HEK293 (cell line): ENCODE measurements around the gene RBBP8NL.

Source experiments
- CTCF ChIA-PET: fragments of 350-600 bp; formaldehyde crosslinking; extraction: SDS; loops from one replicate; lab custom pipeline; 2021; ENCODE audit warnings: antibody characterized with exemption; lab: Yijun Ruan, JAX
- POLR2A ChIA-PET: fragments of 300-600 bp; formaldehyde crosslinking; extraction: SDS; loops from one replicate; lab custom pipeline; 2020; ENCODE audit warnings: antibody characterized with exemption, inconsistent platforms; lab: Yijun Ruan, JAX
- H3K27ac ChIP-seq: fragments of 200-500 bp; sonication (Bioruptor generic); 2 replicates; pipeline ENCODE4 v1.5.1; 2014; ENCODE audit warnings: low read depth, low read length, control low read depth, inconsistent platforms; ENCODE audit errors: extremely low read depth
- H3K36me3 ChIP-seq, 2 experiments: fragments of 200-500 bp in 1 of 2; sonication (Bioruptor generic) in 1 of 2; 1 replicate in 1 of 2; 2 replicates in 1 of 2; pipeline ENCODE4 v1.5.1; 2014 to 2017; ENCODE audit warnings: inconsistent platforms in 2 of 2, low read length in 2 of 2; ENCODE audit not compliant: control insufficient read depth in 2 of 2, insufficient read depth in 1 of 2
- H3K4me1 ChIP-seq: fragments of 200-500 bp; sonication (Bioruptor generic); 2 replicates; pipeline ENCODE4 v1.5.1; 2014; ENCODE audit warnings: mild to moderate bottlenecking, low read length, inconsistent platforms; ENCODE audit not compliant: control insufficient read depth, insufficient read depth
- H3K4me3 ChIP-seq: 2 replicates; pipeline ENCODE4 v1.5.1; 2011; ENCODE audit warnings: low read depth, mild to moderate bottlenecking, control low read depth, low read length, moderate library complexity
- H3K9me3 ChIP-seq: fragments of 200-500 bp; sonication (Bioruptor generic); 2 replicates; pipeline ENCODE4 v1.5.1; 2014; ENCODE audit warnings: low read depth, low read length, inconsistent platforms; ENCODE audit not compliant: control insufficient read depth, insufficient read depth
- GLIS1 ChIP-seq: fragments of 450-650 bp; formaldehyde crosslinking; IDR thresholded peaks from 2 replicates; pipeline ENCODE4 v1.5.1; 2016; ENCODE audit warnings: missing biosample characterization, missing genetic modification characterization
- IKZF3 ChIP-seq: fragments of 450-650 bp; IDR thresholded peaks from 2 replicates; pipeline ENCODE4 v1.5.0; 2018; ENCODE audit warnings: missing biosample characterization, mild to moderate bottlenecking, missing genetic modification characterization, moderate library complexity
- KLF1 ChIP-seq: fragments of 450-650 bp; formaldehyde crosslinking; IDR thresholded peaks from 2 replicates; pipeline ENCODE4 v1.5.1; 2016; ENCODE audit warnings: missing biosample characterization, missing genetic modification characterization
- KLF17 ChIP-seq: fragments of 450-650 bp; formaldehyde crosslinking; IDR thresholded peaks from 2 replicates; pipeline ENCODE4 v1.5.1; 2016; ENCODE audit warnings: missing biosample characterization, missing genetic modification characterization
- KLF9 ChIP-seq: fragments of 450-650 bp; formaldehyde crosslinking; IDR thresholded peaks from 2 replicates; pipeline ENCODE4 v1.5.1; 2016; ENCODE audit warnings: missing biosample characterization, missing genetic modification characterization, low read depth
- MZF1 ChIP-seq: fragments of 450-650 bp; formaldehyde crosslinking; IDR thresholded peaks from 2 replicates; pipeline ENCODE4 v1.5.1; 2017; ENCODE audit warnings: missing biosample characterization, missing genetic modification characterization, borderline replicate concordance
- OSR2 ChIP-seq: fragments of 450-650 bp; formaldehyde crosslinking; IDR thresholded peaks from 2 replicates; pipeline ENCODE4 v1.5.1; 2016; ENCODE audit warnings: missing biosample characterization, missing genetic modification characterization
- PRDM1 ChIP-seq: fragments of 450-650 bp; formaldehyde crosslinking; IDR thresholded peaks from 2 replicates; pipeline ENCODE4; 2016; ENCODE audit warnings: missing biosample characterization, missing genetic modification characterization
- PRDM10 ChIP-seq: fragments of 450-650 bp; formaldehyde crosslinking; IDR thresholded peaks from 2 replicates; pipeline ENCODE4 v1.5.1; 2016; ENCODE audit warnings: missing biosample characterization, missing genetic modification characterization
- PRDM4 ChIP-seq: fragments of 450-650 bp; formaldehyde crosslinking; IDR thresholded peaks from 2 replicates; pipeline ENCODE4 v1.5.1; 2017; ENCODE audit warnings: missing biosample characterization, missing genetic modification characterization
- SP2 ChIP-seq: fragments of 450-650 bp; formaldehyde crosslinking; IDR thresholded peaks from 2 replicates; pipeline ENCODE4 v1.5.1; 2016; ENCODE audit warnings: missing biosample characterization, missing genetic modification characterization
- WT1 ChIP-seq: fragments of 450-650 bp; formaldehyde crosslinking; IDR thresholded peaks from 2 replicates; pipeline ENCODE4 v1.5.1; 2016; ENCODE audit warnings: missing biosample characterization, missing genetic modification characterization
- ZBTB20 ChIP-seq: fragments of 450-650 bp; formaldehyde crosslinking; IDR thresholded peaks from 2 replicates; pipeline ENCODE4 v1.5.1; 2016; ENCODE audit warnings: missing biosample characterization, missing genetic modification characterization
- ZEB2 ChIP-seq: fragments of 450-650 bp; formaldehyde crosslinking; IDR thresholded peaks from 2 replicates; pipeline ENCODE4 v1.5.1; 2016; ENCODE audit warnings: missing biosample characterization, missing genetic modification characterization
- ZFP41 ChIP-seq: fragments of 450-650 bp; formaldehyde crosslinking; IDR thresholded peaks from 2 replicates; pipeline ENCODE4 v1.5.1; 2016; ENCODE audit warnings: missing biosample characterization, missing genetic modification characterization, borderline replicate concordance
- ZFP69B ChIP-seq: fragments of 450-650 bp; formaldehyde crosslinking; IDR thresholded peaks from 2 replicates; pipeline ENCODE4 v1.5.1; 2016; ENCODE audit warnings: missing biosample characterization, missing genetic modification characterization
- ZIC2 ChIP-seq: fragments of 450-650 bp; formaldehyde crosslinking; IDR thresholded peaks from 2 replicates; pipeline ENCODE4 v1.5.1; 2016; ENCODE audit warnings: missing biosample characterization, missing genetic modification characterization
- ZNF133 ChIP-seq: fragments of 450-650 bp; formaldehyde crosslinking; IDR thresholded peaks from 2 replicates; pipeline ENCODE4 v1.5.1; 2016; ENCODE audit warnings: missing biosample characterization, missing genetic modification characterization
- ZNF169 ChIP-seq: fragments of 450-650 bp; formaldehyde crosslinking; IDR thresholded peaks from 2 replicates; pipeline ENCODE4 v1.5.1; 2016; ENCODE audit warnings: missing biosample characterization, missing genetic modification characterization
- ZNF366 ChIP-seq: fragments of 450-650 bp; formaldehyde crosslinking; conservative IDR thresholded peaks from 2 replicates; pipeline ENCODE4 v1.5.1; 2016; ENCODE audit warnings: missing biosample characterization, missing genetic modification characterization
- ZNF391 ChIP-seq: fragments of 450-650 bp; formaldehyde crosslinking; IDR thresholded peaks from 2 replicates; pipeline ENCODE4 v1.5.1; 2016; ENCODE audit warnings: low read depth, missing biosample characterization, missing genetic modification characterization, borderline replicate concordance
- ZNF530 ChIP-seq: fragments of 450-650 bp; formaldehyde crosslinking; IDR thresholded peaks from 2 replicates; pipeline ENCODE4 v1.5.1; 2016; ENCODE audit warnings: low read depth, missing biosample characterization, missing genetic modification characterization
- ZNF561 ChIP-seq: fragments of 450-650 bp; IDR thresholded peaks from 2 replicates; pipeline ENCODE4 v1.5.1; 2018; ENCODE audit warnings: missing biosample characterization, missing genetic modification characterization, borderline replicate concordance
- ZNF639 ChIP-seq: fragments of 450-650 bp; formaldehyde crosslinking; IDR thresholded peaks from 2 replicates; pipeline ENCODE4 v1.5.1; 2016; ENCODE audit warnings: missing biosample characterization, missing genetic modification characterization
- ZNF747 ChIP-seq: fragments of 450-650 bp; formaldehyde crosslinking; IDR thresholded peaks from 2 replicates; pipeline ENCODE4 v1.5.1; 2016; ENCODE audit warnings: missing biosample characterization, missing genetic modification characterization
- ZNF843 ChIP-seq: fragments of 450-650 bp; formaldehyde crosslinking; IDR thresholded peaks from 2 replicates; pipeline ENCODE4 v1.5.1; 2016; ENCODE audit warnings: missing biosample characterization, missing genetic modification characterization
- ZSCAN5A ChIP-seq: fragments of 450-650 bp; formaldehyde crosslinking; IDR thresholded peaks from 2 replicates; pipeline ENCODE4 v1.5.1; 2016; ENCODE audit warnings: missing biosample characterization, missing genetic modification characterization

The RBBP8NL gene

GRCh38 chr20:62365814-62366369, 61.4 kb downstream of the RBBP8NL start:
- Histone ChIP-seq H3K4me1 (peaks cover 34% of the 10 kb centered on the region), H3K36me3 (peaks cover 0 to 13% of the 10 kb centered on the region in 2 experiments; a peak in 1 of 3 replicates), H3K27ac (peak overlapping the region; percentile 89), H3K9me3 (no peaks in the 10 kb centered on the region), H3K4me3 (peak overlapping the region; percentile 67)
- ChIA-PET CTCF (interaction anchor here (0.6 to 1.4 kb wide), 4 partner anchors 8 to 17 kb away, joined by 3 to 4 read pairs (median 3); no protein-coding TSS in a partner anchor), POLR2A (interaction anchor here (0.9 to 2.8 kb wide), 11 partner anchors 9 to 442 kb away, joined by 3 to 24 read pairs (median 3); partner anchors contain the start of gene RPS21)
- TF ChIP-seq ZNF133 (tag by site-specific recombination) (no peak), ZEB2 (tag by site-specific recombination) (no peak; the same call in 1 of the 2 replicates), ZIC2 (tag by site-specific recombination) (peak; percentile 65), PRDM1 (tag by site-specific recombination) (no peak), KLF9 (tag by site-specific recombination) (peak; percentile 87), ZFP69B (tag by site-specific recombination) (0 out of 2 replicates have a peak, but pooled peaks have one; percentile 13), SP2 (tag by site-specific recombination) (peak; percentile 30), ZNF843 (tag by site-specific recombination) (0 out of 2 replicates have a peak, but pooled peaks have one; percentile 24), MZF1 (tag by site-specific recombination) (0 out of 2 replicates have a peak, but pooled peaks have one; percentile 42), ZNF169 (no peak), ZNF639 (tag by site-specific recombination) (0 out of 2 replicates have a peak, but pooled peaks have one; percentile 19), ZNF747 (tag by site-specific recombination) (no peak), WT1 (peak; percentile 88), ZFP41 (tag by site-specific recombination) (no peak), IKZF3 (tag by site-specific recombination) (peak; percentile 94), KLF1 (tag by site-specific recombination) (peak; percentile 88), ZNF530 (no peak), PRDM4 (tag by site-specific recombination) (peak; percentile 6; the same call in 1 of the 2 replicates), GLIS1 (peak; percentile 95; the same call in 1 of the 2 replicates), OSR2 (tag by site-specific recombination) (0 out of 2 replicates have a peak, but pooled peaks have one; percentile 26), KLF17 (tag by site-specific recombination) (peak; percentile 90), ZNF561 (tag by site-specific recombination) (peak; percentile 47; the same call in 1 of the 2 replicates), ZBTB20 (tag by site-specific recombination) (0 out of 2 replicates have a peak, but pooled peaks have one; percentile 59), PRDM10 (tag by site-specific recombination) (peak; percentile 37; the same call in 1 of the 2 replicates), ZSCAN5A (tag by site-specific recombination) (0 out of 2 replicates have a peak, but pooled peaks have one; percentile 10), ZNF391 (tag by site-specific recombination) (peak; percentile 71; the same call in 1 of the 2 replicates), ZNF366 (tag by site-specific recombination) (no peak)
